Amniotic epithelial cell (primary cell): ENCODE measurements around the gene MALL.
"Not testable (repeated sequence)": the region's sequence is repeated elsewhere in the genome, so short reads cannot be mapped to it uniquely, and the experiment has no call there.

Experiments used
- DNase-seq: peaks from one replicate; pipeline ENCODE4 v3.0.0-alpha.2; 2010; ENCODE audit warnings: low read depth

Gene MALL

GRCh38 chr2:110050222-110050621 is 65.4 kb downstream of the MALL start:
- DNase-seq: not testable (repeated sequence)

GRCh38 chr2:110049769-110050168 is 65.9 kb downstream of the MALL start:
- not testable (repeated sequence) for DNase-seq

- DNase-seq: not testable (repeated sequence)
Observed at GRCh38 chr2:110048255-110049197, 67.1 kb downstream of the MALL start.

- DNase-seq: not testable (repeated sequence)
Observed at GRCh38 chr2:110047225-110047624, 68.4 kb downstream of the MALL start.

GRCh38 chr2:110041941-110042660 is 73.5 kb downstream of the MALL start:
- DNase-seq: not testable (repeated sequence)

GRCh38 chr2:110037336-110037735 is 78.3 kb downstream of the MALL start:
- DNase-seq: not testable (repeated sequence)

- not testable (repeated sequence) for DNase-seq
Observed at GRCh38 chr2:110035384-110035783, 80.2 kb downstream of the MALL start.

GRCh38 chr2:110034935-110035334 is 80.7 kb downstream of the MALL start:
- not testable (repeated sequence) for DNase-seq
